Activated naive CD8-positive, alpha-beta T cell treated with anti-CD3 and anti-CD28 coated beads, Interleukin-2, amount 50 U/mL, for 16 hours (primary cell): Measurements from ENCODE around the gene FTO.

Experiments used
- DNase-seq: peaks from one replicate; pipeline ENCODE4 v3.0.0-alpha.2; 2020; ENCODE audit warnings: low read depth, low spot score

FTO gene

GRCh38 chr16:53925526-53925925, 221.6 kb downstream of the FTO start:
- DNase-seq: no peak

GRCh38 chr16:53926209-53926608, 222.3 kb downstream of the FTO start:
- DNase-seq: no peak

GRCh38 chr16:53932975-53933374, 229.0 kb downstream of the FTO start:
- no peak for DNase-seq

DNA sequence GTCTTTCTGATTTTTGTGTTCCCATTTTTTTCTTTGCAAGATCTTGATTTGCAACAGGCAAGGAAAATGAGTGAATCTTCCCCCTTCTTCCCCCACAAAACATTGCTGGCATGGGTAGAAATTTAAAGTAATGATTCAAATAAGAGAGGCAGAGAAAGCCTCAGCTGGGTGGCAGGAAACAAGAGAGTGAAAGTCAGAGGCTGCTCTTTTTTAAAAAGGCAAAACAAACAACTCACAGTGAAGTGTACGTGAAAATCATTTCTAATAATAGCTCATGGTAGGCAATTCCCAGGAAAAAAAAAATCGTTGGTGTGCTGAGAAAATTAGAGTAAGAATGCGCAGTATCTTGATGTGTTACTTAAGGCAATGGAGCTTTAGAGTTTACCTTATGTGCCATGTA, 229.5 kb downstream of the FTO start:
- no peak for DNase-seq

GRCh38 chr16:53936052-53936451, 232.1 kb downstream of the FTO start:
- DNase-seq: no peak

- DNase-seq: no peak
Observed at GRCh38 chr16:53936529-53936928, 232.6 kb downstream of the FTO start.

GRCh38 chr16:53937161-53937880, 233.4 kb downstream of the FTO start:
- no peak for DNase-seq

- no peak for DNase-seq
Observed at GRCh38 chr16:53944025-53944424, 240.1 kb downstream of the FTO start.

GRCh38 chr16:53945996-53946395, 242.0 kb downstream of the FTO start:
- DNase-seq: no peak

DNA sequence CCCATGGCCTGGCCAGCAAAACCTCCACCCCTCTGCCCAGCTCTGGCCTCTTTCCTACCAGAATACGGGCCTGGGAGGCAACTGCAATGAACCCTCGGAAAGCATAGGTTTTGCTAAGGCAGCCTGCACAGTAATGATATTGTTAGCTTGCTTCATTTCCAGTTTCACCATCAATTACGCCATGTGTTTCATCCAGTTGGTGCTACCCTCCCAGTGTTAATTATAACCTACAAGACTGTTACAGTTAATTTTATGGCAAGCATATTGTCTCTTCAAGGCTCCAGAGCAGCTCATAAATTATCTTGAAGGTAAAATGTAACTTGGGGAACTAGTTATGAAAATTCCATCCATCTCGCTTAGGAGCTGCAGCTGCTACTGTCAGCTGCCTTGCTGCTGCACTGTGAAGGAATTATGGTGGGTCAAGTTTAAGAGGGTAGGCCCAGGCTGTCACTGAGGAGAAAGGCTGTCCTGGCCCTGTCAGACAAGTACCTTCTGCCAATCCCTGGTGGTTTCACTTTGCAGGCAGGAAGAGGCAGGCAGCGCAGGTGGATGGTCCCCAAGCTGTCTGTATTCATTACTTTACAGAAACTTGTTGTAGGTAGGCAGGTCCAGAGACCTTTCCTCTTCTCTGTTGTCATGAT, 242.9 kb downstream of the FTO start:
- no peak for DNase-seq

DNA sequence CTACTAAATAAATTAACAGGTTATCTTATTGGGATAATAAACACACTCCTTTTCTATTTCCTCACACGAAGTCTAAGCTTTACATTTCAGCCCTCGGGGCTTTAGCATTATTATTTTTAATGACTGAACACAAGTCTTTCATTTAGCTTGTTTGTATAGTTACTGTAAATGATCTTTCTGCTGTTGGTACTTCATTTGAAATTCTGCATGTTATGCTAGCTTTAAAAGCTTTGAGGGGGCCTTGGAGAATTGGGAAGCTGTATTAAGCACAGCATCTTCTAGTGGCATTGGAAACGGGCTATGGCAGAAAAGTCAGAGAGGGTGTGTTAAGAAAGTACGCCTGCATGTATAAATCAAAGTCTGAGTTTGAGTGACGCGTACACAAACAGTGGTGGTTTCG, 243.7 kb downstream of the FTO start:
- no peak for DNase-seq

GRCh38 chr16:53948326-53948725, 244.4 kb downstream of the FTO start:
- DNase-seq: no peak

- no peak for DNase-seq
Observed at GRCh38 chr16:53948734-53949430, 244.9 kb downstream of the FTO start.

DNA sequence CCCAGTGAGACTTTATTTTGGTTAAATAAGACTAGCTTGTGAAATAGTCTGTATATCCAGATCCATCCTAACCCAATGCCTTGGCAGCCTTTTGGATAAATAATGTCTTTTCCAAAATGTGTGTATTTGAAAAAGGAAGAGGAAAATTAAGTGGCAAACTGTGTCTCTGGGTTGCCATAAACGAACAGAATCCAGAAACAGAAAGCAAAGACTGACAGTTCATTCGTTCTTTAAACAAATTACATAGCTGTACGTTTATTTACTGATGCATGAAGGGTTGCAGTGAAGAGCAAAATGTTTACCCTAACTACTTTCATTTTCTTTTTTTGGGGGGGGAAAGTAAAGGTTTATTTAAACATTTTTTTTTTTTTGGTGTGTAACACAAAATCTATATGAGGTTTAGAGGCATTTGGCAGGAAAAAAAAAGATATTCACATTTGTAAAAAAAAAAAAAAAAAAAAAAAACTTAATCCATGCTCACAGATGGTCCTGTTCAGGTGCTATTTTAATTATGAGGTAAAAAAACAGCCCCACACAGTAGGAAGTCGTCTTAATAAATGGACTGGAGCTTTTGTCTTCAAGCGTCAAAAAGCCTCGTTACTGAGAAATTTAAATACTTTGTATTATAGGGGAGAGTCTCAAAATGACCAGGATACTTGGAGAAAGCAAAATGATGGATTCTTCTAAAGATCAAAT, 245.9 kb downstream of the FTO start:
- DNase-seq: no peak

DNA sequence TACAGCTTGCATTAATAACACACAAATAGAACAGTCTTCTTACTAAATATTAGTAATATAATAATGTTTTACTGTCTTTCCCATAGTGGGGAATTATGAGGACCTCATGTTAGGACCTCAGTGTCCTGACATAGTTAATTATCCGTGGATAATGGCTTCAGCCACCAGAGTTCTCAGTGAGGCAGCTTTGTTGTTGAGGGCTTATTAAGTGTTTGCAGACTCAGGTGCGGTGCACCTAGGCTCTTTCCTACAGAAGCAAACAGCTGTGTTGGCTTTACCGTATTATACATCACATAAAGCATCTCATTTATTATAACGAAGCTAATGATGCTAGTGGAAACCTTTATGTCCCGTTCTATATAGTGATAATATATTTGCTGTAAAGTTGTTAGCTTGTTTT, 246.7 kb downstream of the FTO start:
- no peak for DNase-seq

DNA sequence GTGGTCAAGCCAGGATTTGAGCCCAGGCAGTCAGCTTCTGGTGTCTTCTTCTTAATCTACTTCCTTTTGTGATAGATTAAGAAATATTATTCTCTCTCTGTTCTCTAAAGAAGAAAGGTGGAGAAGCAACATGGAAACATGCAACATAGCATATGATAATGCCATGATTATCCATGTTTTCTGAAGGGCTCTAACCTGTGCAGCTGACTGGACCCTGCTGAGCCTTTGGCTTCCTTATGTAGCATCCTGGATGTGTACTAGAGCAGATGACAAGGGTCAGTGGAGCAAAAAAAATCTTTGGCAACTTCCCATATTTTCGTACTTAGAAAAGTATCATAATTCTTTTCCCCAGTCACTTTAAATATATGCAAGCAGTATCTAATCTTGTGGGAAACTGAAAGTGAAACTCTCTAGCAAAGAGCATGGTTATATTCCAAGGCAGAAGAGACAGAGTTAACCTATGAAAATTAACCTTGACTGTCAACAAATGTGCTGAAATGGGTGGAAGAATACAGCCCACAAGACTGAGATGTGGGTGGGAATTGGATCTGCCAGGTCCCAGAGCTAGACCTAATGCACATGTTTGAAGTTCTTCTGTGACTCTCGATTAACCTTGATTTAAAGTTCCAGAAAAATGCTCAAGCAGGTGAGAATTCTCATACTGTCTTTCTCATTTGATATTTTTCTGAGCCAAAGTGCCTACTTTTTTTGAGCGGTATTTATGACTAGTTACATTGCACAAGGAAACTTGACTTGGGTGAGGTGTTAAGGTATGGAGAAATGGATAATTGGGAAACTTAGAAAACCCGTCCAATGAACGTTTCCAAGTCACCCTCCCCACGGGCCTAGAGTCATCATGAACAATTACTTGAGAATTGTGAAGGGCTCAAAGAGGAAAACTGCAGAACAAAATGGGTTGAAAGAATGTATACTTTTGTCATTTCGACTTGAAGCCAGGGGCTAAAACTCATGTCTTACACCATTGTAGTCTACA, 248.6 kb downstream of the FTO start:
- DNase-seq: no peak

DNA sequence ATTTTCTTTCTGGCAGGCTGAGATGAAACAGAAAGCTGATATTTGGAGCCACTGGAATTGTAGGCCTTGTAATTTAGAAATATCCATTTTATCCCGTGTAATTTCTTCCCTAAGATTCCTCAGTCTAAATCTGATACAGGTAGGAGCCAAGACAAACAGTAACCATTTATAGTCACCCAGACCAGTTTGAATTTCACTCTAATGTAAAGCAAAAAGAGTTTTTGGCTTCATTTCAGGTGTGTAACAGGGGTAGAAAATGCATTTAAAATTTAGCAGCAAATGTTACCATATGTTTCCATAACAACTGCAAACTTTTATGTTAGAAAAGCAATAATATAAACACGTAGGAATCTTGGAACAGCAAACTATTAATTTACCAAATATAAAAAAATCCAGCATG, 249.4 kb downstream of the FTO start:
- DNase-seq: no peak

DNA sequence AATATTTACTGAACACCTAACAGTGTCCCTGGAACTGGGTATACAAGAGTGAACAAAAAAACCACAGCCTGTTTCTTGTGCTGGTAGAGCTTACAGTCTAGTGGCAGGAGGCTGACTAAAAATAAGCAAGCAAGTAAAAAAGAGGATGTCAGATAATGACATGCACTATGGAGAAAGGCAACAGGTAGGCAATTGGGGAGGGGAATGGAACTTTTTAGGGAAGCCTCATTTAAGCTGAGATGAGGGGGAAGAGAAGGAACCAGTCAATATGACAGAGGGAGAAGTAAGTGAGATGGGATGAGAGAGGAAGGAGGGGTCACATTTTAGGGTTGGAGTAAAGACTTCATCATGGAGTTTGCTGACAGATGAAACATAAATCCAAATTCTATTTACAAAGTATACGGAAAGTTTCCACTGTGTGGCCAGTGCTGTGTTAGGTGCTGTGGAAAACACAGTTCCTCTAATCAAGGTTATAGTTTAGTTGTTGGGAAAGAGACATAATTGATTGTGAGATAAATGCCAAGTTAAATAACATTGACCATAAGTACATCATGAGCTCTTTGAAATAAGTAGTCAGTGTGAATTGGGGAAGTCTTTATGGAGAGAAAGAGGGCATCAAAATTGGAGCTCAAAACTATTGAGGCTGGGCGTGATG, 251.4 kb downstream of the FTO start:
- no peak for DNase-seq

GRCh38 chr16:53958341-53958880, 254.5 kb downstream of the FTO start:
- DNase-seq: no peak
